GM12875 (cell line): ENCODE data around the gene CNOT6.

Source experiments
- H3K4me3 ChIP-seq: one replicate; pipeline ENCODE4 v1.5.1; 2011; ENCODE audit warnings: low read depth, low read length, control low read depth
- TF ChIP-seq, protein P1 (sequence below): IDR thresholded peaks from 2 replicates; pipeline ENCODE4 v1.5.1; 2011; ENCODE audit warnings: low read depth, mild to moderate bottlenecking, control low read depth, inconsistent platforms, low read length, moderate library complexity, borderline replicate concordance; ENCODE audit not compliant: insufficient read depth

CNOT6 gene

DNA sequence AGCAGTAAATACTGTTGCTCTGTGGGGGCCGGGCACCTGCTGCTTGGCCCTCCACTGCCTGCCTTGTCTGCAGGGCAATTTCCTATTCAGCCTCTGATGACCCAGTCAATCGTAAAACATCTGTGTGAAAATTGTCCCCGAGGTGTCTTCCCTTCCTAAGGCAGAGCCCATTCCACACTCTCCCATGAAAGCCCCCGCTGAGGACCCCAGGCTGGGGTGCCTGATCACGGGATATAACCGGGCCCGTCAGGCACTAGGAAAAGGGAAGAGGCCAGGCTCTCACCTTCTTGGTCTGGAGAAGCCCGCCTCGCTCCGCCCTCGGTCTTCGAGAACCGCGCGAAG is 124.3 kb downstream of the CNOT6 start:
- H3K4me3 ChIP-seq: no peak overlapping the region
- TF ChIP-seq, protein P1, sequence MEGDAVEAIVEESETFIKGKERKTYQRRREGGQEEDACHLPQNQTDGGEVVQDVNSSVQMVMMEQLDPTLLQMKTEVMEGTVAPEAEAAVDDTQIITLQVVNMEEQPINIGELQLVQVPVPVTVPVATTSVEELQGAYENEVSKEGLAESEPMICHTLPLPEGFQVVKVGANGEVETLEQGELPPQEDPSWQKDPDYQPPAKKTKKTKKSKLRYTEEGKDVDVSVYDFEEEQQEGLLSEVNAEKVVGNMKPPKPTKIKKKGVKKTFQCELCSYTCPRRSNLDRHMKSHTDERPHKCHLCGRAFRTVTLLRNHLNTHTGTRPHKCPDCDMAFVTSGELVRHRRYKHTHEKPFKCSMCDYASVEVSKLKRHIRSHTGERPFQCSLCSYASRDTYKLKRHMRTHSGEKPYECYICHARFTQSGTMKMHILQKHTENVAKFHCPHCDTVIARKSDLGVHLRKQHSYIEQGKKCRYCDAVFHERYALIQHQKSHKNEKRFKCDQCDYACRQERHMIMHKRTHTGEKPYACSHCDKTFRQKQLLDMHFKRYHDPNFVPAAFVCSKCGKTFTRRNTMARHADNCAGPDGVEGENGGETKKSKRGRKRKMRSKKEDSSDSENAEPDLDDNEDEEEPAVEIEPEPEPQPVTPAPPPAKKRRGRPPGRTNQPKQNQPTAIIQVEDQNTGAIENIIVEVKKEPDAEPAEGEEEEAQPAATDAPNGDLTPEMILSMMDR: no peak

DNA sequence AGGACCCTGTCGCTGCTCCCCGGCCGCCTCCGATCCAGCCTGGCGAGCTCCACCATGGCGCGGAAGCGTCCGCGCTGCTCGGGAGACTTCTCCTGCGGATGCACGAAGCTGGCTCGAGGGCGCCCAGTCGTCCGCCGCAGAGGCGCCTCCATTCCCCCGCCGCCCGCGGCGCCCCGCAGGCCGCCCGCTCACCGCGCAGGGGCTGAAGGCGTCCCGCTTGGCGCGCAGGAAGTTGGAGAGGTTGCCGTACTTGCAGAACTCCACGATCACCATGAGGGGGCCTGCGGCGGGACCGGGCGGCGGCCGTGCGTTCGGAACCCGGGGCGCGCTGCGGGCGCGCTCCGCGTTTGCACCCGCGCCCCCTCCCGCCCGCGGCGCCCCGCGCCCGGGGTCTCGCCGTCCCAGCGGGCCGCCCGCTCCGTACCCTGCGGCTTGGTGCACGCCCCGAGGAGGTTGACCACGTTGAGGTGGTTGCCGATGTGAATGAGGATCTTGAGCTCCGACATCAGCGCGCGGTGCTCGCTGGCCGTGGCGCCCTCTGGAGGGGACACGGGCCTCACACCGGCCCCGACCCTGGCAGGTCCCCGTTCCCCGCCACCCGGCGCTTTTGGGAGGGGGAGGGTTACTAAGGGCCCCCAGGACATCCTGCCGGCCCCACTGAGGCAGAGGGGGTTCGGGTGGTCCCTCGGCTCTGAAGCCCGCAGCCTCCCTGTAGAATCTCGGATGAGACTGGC is 124.8 kb downstream of the CNOT6 start:
- TF ChIP-seq, protein P1: no peak
- no peak overlapping the region for H3K4me3 ChIP-seq

DNA sequence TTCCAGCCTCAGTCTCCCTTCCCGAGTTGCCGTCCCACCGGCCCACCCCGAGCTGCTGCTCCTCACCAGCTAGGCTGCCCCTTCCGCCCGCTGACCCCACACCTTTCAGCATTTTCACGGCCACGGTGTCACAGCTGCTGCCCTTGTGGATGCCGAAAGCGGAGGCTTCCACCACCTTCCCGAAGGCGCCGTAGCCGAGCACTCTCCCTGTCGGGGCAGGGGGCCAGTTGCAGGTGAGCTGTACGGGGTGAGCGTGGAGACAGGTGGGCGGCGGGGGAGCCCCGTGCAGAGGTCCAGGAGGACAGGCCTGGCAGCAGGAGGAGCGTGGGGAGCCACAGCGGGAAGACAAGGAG is 125.4 kb downstream of the CNOT6 start:
- H3K4me3 ChIP-seq: no peak overlapping the region

DNA sequence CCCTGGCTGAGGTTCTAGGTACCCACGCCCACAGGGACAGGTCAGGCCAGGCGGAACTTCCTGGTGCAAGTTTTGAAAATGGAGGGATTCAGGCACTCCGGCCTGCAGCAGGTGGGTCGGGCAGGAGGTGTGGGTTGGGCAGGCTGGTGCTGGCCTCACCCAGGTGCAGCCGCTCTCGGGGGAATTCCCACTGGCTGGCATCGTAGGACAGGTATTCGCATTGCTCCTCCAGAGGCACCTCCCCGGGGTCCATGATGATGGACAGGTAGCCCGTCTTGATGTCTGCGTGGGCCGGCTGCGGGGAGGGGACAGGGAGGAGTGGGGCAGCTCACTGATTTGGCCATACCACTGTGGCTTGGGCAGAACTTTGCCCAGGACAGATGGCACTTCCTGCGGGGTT is 125.8 kb downstream of the CNOT6 start:
- TF ChIP-seq, protein P1: no peak
- no peak overlapping the region for H3K4me3 ChIP-seq

More for the DNA sequence above, 125.4 kb downstream of the CNOT6 start:
- TF ChIP-seq, protein P1: no peak

DNA sequence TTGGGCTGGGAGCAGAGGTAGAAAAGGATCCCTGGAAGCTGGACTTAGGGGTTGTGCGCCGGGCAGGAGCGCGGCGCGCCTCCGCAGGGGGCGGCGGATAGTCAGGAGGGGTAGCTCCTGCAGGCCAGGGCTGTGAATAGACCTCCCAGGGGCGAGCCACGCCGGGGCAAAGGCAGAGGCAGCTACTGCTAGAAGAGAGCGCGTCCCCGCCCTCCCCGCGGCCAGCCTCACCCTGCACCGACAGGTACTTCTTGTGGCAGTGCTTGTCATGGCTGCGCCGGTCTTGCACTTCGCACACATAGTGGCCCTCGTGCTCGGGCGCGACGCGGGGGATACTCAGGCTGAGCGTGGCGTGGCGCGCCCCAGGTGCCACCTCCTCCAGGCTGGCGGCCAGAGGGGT is 127.1 kb downstream of the CNOT6 start:
- TF ChIP-seq, protein P1: no peak
- H3K4me3 ChIP-seq: no peak overlapping the region

DNA sequence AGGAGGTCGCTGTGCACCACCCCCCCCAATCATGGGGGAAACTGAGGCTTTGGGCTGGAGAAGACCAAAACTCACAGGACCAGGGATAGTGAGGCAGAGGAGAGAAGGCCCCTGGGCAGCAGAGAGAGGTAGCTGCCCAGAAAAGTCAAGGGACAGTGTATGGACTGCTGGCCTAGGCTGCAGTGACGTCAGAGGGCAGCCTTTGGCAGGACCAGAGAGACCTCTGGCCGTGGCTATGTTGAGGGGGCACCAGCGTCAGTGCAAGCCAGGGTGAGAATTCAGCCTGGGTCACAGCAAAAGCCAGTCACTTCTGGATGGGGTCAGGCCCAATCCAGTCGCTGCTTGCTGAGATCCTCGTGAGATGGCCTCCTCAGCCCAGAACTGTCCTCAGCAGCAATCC is 128.7 kb downstream of the CNOT6 start:
- H3K4me3 ChIP-seq: no peak overlapping the region
- TF ChIP-seq, protein P1: no peak

DNA sequence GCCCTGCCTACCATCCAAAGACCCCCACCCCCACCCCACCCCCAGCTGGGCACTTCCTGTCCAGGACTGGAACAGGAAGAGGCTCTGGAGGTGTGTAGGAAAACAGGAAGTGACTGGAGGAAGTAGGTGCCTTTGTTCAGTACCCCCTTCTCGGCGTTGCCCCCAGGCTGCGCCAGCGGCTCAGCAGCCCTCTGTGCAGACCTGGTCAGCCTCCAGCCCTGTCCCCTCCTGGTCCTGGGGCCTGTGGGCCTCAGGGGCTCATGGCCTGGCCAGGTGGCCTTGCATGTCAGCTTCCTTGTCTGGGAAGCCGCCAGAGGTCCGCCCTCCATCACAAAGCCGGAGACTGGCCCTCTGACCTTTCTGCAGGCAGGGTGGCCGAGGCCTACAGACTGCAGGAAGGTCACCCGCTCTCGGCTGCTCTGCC is 129.2 kb downstream of the CNOT6 start:
- H3K4me3 ChIP-seq: no peak overlapping the region
- TF ChIP-seq, protein P1: no peak
